Neural cell (in vitro differentiated cells): ENCODE measurements around the gene PPIP5K1.

Experiments
- EP300 ChIP-seq: fragments of 450-650 bp; conservative IDR thresholded peaks from 2 replicates; pipeline ENCODE4 v1.6.1; 2014; ENCODE audit warnings: antibody characterized with exemption, mild to moderate bottlenecking, moderate library complexity; ENCODE audit not compliant: poor library complexity, severe bottlenecking
- EZH2 ChIP-seq: fragments of 200-600, 300-800 bp; shearing (Covaris generic), sonication (generic); IDR thresholded peaks from 2 replicates; pipeline ENCODE4 v1.6.1; 2014; ENCODE audit warnings: antibody characterized with exemption, low read length, borderline replicate concordance, mild to moderate bottlenecking; ENCODE audit not compliant: insufficient read depth, poor library complexity, severe bottlenecking
- MXI1 ChIP-seq: fragments of 450-650 bp; conservative IDR thresholded peaks from 2 replicates; pipeline ENCODE4 v1.6.1; 2014; ENCODE audit warnings: antibody characterized with exemption, mild to moderate bottlenecking; ENCODE audit not compliant: poor library complexity, severe bottlenecking
- POLR2AphosphoS5 ChIP-seq: IDR thresholded peaks from 2 replicates; pipeline ENCODE4 v1.6.1; 2012
- TAF1 ChIP-seq: IDR thresholded peaks from 2 replicates; pipeline ENCODE4 v1.6.1; 2012; ENCODE audit warnings: low read depth
- TF ChIP-seq, protein P1 (sequence below): fragments of 450-650 bp; IDR thresholded peaks from 2 replicates; pipeline ENCODE4 v1.5.1; 2014; ENCODE audit warnings: antibody characterized with exemption, mild to moderate bottlenecking, moderate library complexity; ENCODE audit not compliant: poor library complexity, severe bottlenecking
- TF ChIP-seq, protein P2 (sequence below): IDR thresholded peaks from 2 replicates; pipeline ENCODE4 v1.6.1; 2012; ENCODE audit warnings: borderline replicate concordance

DNA sequence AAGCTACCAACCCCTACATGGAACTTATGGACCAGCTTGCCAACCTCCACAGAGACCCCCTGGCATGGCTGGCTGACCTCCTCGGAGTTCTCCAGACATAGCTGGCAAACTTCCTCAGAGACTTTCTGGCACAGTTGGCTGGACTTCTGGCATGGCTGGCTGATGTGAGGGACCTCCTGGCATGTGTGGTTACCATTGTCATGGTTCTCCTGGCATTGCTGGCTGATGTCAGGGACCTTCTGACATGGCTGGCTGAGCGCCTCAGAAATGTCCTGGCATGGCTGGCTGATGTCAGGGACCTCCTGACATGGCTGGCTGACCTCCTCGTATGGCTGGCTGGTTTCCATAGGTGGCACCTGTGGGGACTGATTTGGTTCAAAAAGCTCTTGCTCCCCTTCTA lies 55.1 kb downstream of the PPIP5K1 start:
- TF ChIP-seq EZH2 (no peak), EP300 (no peak), POLR2AphosphoS5 (no peak), MXI1 (no peak), TAF1 (no peak)
- TF ChIP-seq, protein P1, sequence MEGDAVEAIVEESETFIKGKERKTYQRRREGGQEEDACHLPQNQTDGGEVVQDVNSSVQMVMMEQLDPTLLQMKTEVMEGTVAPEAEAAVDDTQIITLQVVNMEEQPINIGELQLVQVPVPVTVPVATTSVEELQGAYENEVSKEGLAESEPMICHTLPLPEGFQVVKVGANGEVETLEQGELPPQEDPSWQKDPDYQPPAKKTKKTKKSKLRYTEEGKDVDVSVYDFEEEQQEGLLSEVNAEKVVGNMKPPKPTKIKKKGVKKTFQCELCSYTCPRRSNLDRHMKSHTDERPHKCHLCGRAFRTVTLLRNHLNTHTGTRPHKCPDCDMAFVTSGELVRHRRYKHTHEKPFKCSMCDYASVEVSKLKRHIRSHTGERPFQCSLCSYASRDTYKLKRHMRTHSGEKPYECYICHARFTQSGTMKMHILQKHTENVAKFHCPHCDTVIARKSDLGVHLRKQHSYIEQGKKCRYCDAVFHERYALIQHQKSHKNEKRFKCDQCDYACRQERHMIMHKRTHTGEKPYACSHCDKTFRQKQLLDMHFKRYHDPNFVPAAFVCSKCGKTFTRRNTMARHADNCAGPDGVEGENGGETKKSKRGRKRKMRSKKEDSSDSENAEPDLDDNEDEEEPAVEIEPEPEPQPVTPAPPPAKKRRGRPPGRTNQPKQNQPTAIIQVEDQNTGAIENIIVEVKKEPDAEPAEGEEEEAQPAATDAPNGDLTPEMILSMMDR: no peak
- TF ChIP-seq, protein P2, sequence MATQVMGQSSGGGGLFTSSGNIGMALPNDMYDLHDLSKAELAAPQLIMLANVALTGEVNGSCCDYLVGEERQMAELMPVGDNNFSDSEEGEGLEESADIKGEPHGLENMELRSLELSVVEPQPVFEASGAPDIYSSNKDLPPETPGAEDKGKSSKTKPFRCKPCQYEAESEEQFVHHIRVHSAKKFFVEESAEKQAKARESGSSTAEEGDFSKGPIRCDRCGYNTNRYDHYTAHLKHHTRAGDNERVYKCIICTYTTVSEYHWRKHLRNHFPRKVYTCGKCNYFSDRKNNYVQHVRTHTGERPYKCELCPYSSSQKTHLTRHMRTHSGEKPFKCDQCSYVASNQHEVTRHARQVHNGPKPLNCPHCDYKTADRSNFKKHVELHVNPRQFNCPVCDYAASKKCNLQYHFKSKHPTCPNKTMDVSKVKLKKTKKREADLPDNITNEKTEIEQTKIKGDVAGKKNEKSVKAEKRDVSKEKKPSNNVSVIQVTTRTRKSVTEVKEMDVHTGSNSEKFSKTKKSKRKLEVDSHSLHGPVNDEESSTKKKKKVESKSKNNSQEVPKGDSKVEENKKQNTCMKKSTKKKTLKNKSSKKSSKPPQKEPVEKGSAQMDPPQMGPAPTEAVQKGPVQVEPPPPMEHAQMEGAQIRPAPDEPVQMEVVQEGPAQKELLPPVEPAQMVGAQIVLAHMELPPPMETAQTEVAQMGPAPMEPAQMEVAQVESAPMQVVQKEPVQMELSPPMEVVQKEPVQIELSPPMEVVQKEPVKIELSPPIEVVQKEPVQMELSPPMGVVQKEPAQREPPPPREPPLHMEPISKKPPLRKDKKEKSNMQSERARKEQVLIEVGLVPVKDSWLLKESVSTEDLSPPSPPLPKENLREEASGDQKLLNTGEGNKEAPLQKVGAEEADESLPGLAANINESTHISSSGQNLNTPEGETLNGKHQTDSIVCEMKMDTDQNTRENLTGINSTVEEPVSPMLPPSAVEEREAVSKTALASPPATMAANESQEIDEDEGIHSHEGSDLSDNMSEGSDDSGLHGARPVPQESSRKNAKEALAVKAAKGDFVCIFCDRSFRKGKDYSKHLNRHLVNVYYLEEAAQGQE: no peak
